NCI-H748 (cell line): ENCODE measurements around the gene HCK.

ENCODE experiments used
- DNase-seq: peaks from one replicate; lab custom pipeline; 2025; ENCODE audit not compliant: unreplicated experiment; lab: John Stamatoyannopoulos, UW

The HCK gene

GRCh38 chr20:32125506-32125905, 73.5 kb downstream of the HCK start:
- DNase-seq: no peak

GRCh38 chr20:32126919-32127318, 74.9 kb downstream of the HCK start:
- no peak for DNase-seq

- DNase-seq: no peak
These were observed 75.3 kb downstream of the HCK start for GRCh38 chr20:32127347-32127746.

- DNase-seq: no peak
These were observed 76.1 kb downstream of the HCK start for GRCh38 chr20:32128167-32128566.

- no peak for DNase-seq
These were observed 77.8 kb downstream of the HCK start for GRCh38 chr20:32129863-32130262.

GRCh38 chr20:32130352-32130751, 78.3 kb downstream of the HCK start:
- DNase-seq: no peak

- DNase-seq: no peak
These were observed 78.9 kb downstream of the HCK start for GRCh38 chr20:32130965-32131364.

GRCh38 chr20:32132911-32133549, 81.0 kb downstream of the HCK start:
- DNase-seq: no peak

GRCh38 chr20:32134026-32134425, 82.0 kb downstream of the HCK start:
- DNase-seq: no peak

GRCh38 chr20:32135983-32136515, 84.0 kb downstream of the HCK start:
- no peak for DNase-seq

GRCh38 chr20:32138921-32139320, 86.9 kb downstream of the HCK start:
- DNase-seq: no peak

- DNase-seq: no peak
These were observed 87.9 kb downstream of the HCK start for GRCh38 chr20:32139947-32140346.

- no peak for DNase-seq
These were observed 88.6 kb downstream of the HCK start for GRCh38 chr20:32140603-32141002.

GRCh38 chr20:32141465-32141980, 89.5 kb downstream of the HCK start:
- DNase-seq: no peak

- DNase-seq: no peak
These were observed 90.0 kb downstream of the HCK start for GRCh38 chr20:32142088-32142487.

GRCh38 chr20:32142991-32143390, 90.9 kb downstream of the HCK start:
- no peak for DNase-seq

GRCh38 chr20:32144898-32145662, 93.0 kb downstream of the HCK start:
- DNase-seq: no peak

GRCh38 chr20:32149566-32150170, 97.6 kb downstream of the HCK start:
- no peak for DNase-seq

GRCh38 chr20:32150291-32150848, 98.3 kb downstream of the HCK start:
- DNase-seq: no peak
